Measurements from ENCODE around the gene DCXR.

GRCh38 chr17:82065638-82066303 is 28.3 kb upstream of the DCXR start, which contains the start of gene DUS1L:
- TF ChIP-seq POLR2AphosphoS5 (IDR thresholded peaks at IDR 0.05; ENCODE audit: low read depth, low read length) (0 out of 2 replicates have a peak, but pooled peaks have one; percentile 34), POLR2A (IDR thresholded peaks at IDR 0.05; ENCODE audit: low read depth, low read length) (no peak), TAF1 (IDR thresholded peaks at IDR 0.05; ENCODE audit: borderline replicate concordance, low read depth, low read length) (peak; percentile 83; the same call in 1 of the 2 replicates)
